Stimulated activated naive CD8-positive, alpha-beta T cell treated with anti-CD3 and anti-CD28 coated beads, Interleukin-15, Interleukin-2, amounts not matched to agents 100 U/mL and 50 U/mL, for 24 hours (primary cell): Measurements from ENCODE around the gene MRGPRG.

ENCODE experiments used
- ATAC-seq: fragments of 150-1000 bp; cut with Tn5 transposase; one replicate; pipeline ENCODE4 v1.10.0; 2021
- DNase-seq: peaks from one replicate; pipeline ENCODE4 v3.0.0; 2021

MRGPRG gene

GRCh38 chr11:3207526-3208189 lies 11.0 kb downstream of the MRGPRG start:
- ATAC-seq: no peak
- no peak for DNase-seq

- no peak for DNase-seq
- no peak for ATAC-seq
Measured at GRCh38 chr11:3206922-3207204, 11.8 kb downstream of the MRGPRG start.

- no peak for ATAC-seq
- no peak for DNase-seq
Measured at GRCh38 chr11:3206156-3206921, 12.3 kb downstream of the MRGPRG start.

GRCh38 chr11:3205261-3206155 lies 13.1 kb downstream of the MRGPRG start:
- DNase-seq (no peak), ATAC-seq (no peak)

GRCh38 chr11:3204141-3205015 lies 14.2 kb downstream of the MRGPRG start:
- no peak for DNase-seq
- no peak for ATAC-seq

- no peak for DNase-seq
- ATAC-seq: no peak
Measured at GRCh38 chr11:3203221-3204043, 15.2 kb downstream of the MRGPRG start.

GRCh38 chr11:3202759-3203158 lies 15.9 kb downstream of the MRGPRG start:
- no peak for ATAC-seq
- peak; percentile 19 for DNase-seq

GRCh38 chr11:3202305-3202704 lies 16.3 kb downstream of the MRGPRG start:
- DNase-seq (no peak), ATAC-seq (no peak)

GRCh38 chr11:3201677-3202181 lies 16.9 kb downstream of the MRGPRG start:
- ATAC-seq (no peak), DNase-seq (no peak)

- DNase-seq (no peak), ATAC-seq (no peak)
Measured at GRCh38 chr11:3201112-3201581, 17.5 kb downstream of the MRGPRG start.

GRCh38 chr11:3200388-3201111 lies 18.1 kb downstream of the MRGPRG start:
- ATAC-seq (no peak), DNase-seq (no peak)

GRCh38 chr11:3199537-3200295 lies 18.9 kb downstream of the MRGPRG start:
- ATAC-seq (no peak), DNase-seq (no peak)

- ATAC-seq: no peak
Measured at GRCh38 chr11:3198815-3199214, 19.8 kb downstream of the MRGPRG start.

GRCh38 chr11:3197878-3198528 lies 20.6 kb downstream of the MRGPRG start:
- DNase-seq (no peak), ATAC-seq (no peak)

More at GRCh38 chr11:3198815-3199214, 19.8 kb downstream of the MRGPRG start:
- no peak for DNase-seq

GRCh38 chr11:3197044-3197695 lies 21.4 kb downstream of the MRGPRG start:
- no peak for ATAC-seq
- no peak for DNase-seq

GRCh38 chr11:3196161-3197043 lies 22.2 kb downstream of the MRGPRG start:
- DNase-seq (no peak), ATAC-seq (no peak)
